Upper lobe of left lung (tissue), 6 donors: ENCODE results near the gene TMC3. TPM values are rescaled to one million over a fixed set of nuclear protein-coding genes. Genes with fewer than 3 reads are reported as not detected.
A peak's percentile ranks its signal among the peaks of the same experiment; 100 is the strongest.

Experiments
- ATAC-seq, 2 donors: fragments of 200-7000 bp; cut with Tn5 transposase; one replicate each; pipeline ENCODE4 v1.9.1; 2022; ENCODE audit warnings: mild to moderate bottlenecking in 2 of 2, moderate library complexity in 2 of 2; ENCODE audit not compliant: low FRiP score in 2 of 2
- DNase-seq, 2 donors: peaks; one replicate each; pipeline ENCODE4 v3.0.0-alpha.2; 2019 to 2020
- H3K27ac ChIP-seq, 4 donors: fragments of 200-600 bp; sonication (generic); one replicate each; pipeline ENCODE4 v1.5.1; 2016 to 2019
- H3K27me3 ChIP-seq, 4 donors: fragments of 200-600 bp; sonication (generic); one replicate each; pipeline ENCODE4 v1.5.1; 2017 to 2019
- H3K36me3 ChIP-seq, 4 donors: fragments of 200-600 bp; sonication (generic); one replicate each; pipeline ENCODE4 v1.5.1; 2016 to 2019
- H3K4me1 ChIP-seq, 4 donors: fragments of 200-600 bp; sonication (generic); one replicate each; pipeline ENCODE4 v1.5.1; 2018 to 2019
- H3K4me3 ChIP-seq, 4 donors: fragments of 200-600 bp; sonication (generic); one replicate each; pipeline ENCODE4 v1.5.1; 2017 to 2019; ENCODE audit warnings: mild to moderate bottlenecking in 2 of 4, moderate library complexity in 1 of 4
- H3K9me3 ChIP-seq, 4 donors: fragments of 200-600 bp; sonication (generic); one replicate each; pipeline ENCODE4 v1.5.1; 2018 to 2019
- EP300 ChIP-seq, 4 donors: sonication (generic); formaldehyde crosslinking; IDR thresholded peaks; one replicate each; pipeline ENCODE4 v1.5.1; 2017; ENCODE audit warnings: antibody characterized with exemption in 4 of 4, control low read depth in 2 of 4
- POLR2A ChIP-seq, 4 donors: fragments of 450-650 bp; IDR thresholded peaks; one replicate each; pipeline ENCODE4 v1.5.1; 2016 to 2017; ENCODE audit warnings: antibody characterized with exemption in 4 of 4, mild to moderate bottlenecking in 2 of 4
- POLR2AphosphoS5 ChIP-seq, 2 donors: sonication (generic); formaldehyde crosslinking; IDR thresholded peaks; one replicate each; pipeline ENCODE4 v1.5.1; 2017; ENCODE audit warnings: antibody characterized with exemption in 2 of 2
- WGBS, 2 donors: methylation state at CpG; one replicate each; pipeline ENCODE4 v1.1.5; 2017 to 2018; 5-methylcytosine and 5-hydroxymethylcytosine counted together
- total RNA-seq, 6 donors: library from RNA; depleted of rRNA in 4 of 6; stranded (reverse); fragments of >200 nt in 4 of 6; gene quantifications; one replicate each; pipeline versions ENCODE4 v1.1.0 to v1.2.1, GENCODE V29; 2016 to 2021
- TF ChIP-seq, protein P1 (sequence below), 6 experiments: fragments of 450-650 bp in 4 of 6; fragments of 200-600 bp in 2 of 6; sonication (generic) in 2 of 6; IDR thresholded peaks; one replicate each; pipeline ENCODE4 v1.5.1; 2016 to 2019; ENCODE audit warnings: antibody characterized with exemption in 6 of 6
- donor health status: DM: no; HTN: no; CAD: no; lungs with moderate emphysema.
- donor health status: DM: no; HTN: yes; CAD: no; lungs with severe emphysema.

Gene TMC3
- total RNA-seq, 6 donors from 2014 or later = not detected

GRCh38 chr15:81322676-81323253 is 51.2 kb downstream of the TMC3 start:
- H3K9me3 ChIP-seq = no peaks in the 10 kb centered on the region
- H3K36me3 ChIP-seq = peaks cover 0 to 28% (median 7%) of the 10 kb centered on the region in 4 donors
- H3K27ac ChIP-seq = no peak overlapping the region
- 71 to 78% methylated on average over 6 of the region's 6 CpGs for WGBS, 2 donors
- DNase-seq (no peak), ATAC-seq (no peak)
- peaks cover 12 to 24% (median 17%) of the 10 kb centered on the region in 4 donors for H3K4me1 ChIP-seq
- peak overlapping the region in 1 of 4 donors; percentile 88 for H3K4me3 ChIP-seq
- TF ChIP-seq EP300 (IDR thresholded peaks at IDR 0.05) = no peak
- TF ChIP-seq POLR2A (IDR thresholded peaks at IDR 0.05) = no peak
- TF ChIP-seq POLR2AphosphoS5 (IDR thresholded peaks at IDR 0.05) = no peak
- TF ChIP-seq, protein P1, sequence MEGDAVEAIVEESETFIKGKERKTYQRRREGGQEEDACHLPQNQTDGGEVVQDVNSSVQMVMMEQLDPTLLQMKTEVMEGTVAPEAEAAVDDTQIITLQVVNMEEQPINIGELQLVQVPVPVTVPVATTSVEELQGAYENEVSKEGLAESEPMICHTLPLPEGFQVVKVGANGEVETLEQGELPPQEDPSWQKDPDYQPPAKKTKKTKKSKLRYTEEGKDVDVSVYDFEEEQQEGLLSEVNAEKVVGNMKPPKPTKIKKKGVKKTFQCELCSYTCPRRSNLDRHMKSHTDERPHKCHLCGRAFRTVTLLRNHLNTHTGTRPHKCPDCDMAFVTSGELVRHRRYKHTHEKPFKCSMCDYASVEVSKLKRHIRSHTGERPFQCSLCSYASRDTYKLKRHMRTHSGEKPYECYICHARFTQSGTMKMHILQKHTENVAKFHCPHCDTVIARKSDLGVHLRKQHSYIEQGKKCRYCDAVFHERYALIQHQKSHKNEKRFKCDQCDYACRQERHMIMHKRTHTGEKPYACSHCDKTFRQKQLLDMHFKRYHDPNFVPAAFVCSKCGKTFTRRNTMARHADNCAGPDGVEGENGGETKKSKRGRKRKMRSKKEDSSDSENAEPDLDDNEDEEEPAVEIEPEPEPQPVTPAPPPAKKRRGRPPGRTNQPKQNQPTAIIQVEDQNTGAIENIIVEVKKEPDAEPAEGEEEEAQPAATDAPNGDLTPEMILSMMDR (IDR thresholded peaks at IDR 0.05) = no peak
- H3K27me3 ChIP-seq = no peaks in the 10 kb centered on the region

DNA sequence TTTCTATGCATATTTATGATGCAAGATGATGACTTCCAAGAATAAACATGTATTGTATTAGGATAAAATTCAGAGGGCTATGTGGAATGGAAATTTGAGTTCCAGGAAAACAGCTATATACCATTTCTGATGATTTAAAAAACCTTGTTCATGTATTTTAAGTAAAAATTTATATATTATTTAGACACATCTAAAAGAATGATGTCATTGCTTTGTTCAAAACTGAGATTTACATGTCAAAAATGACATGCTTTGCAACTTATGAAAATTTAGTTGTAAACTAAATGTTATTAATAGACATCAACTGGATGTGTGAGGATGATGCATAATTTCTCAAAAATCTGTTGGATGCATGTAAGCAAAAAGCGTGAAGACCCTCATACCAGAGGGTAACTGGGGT is 52.3 kb downstream of the TMC3 start:
- 93 to 100% methylated on average over 1 of the region's 1 CpG for WGBS, 2 donors
- TF ChIP-seq EP300 (IDR thresholded peaks at IDR 0.05) (no peak), POLR2A (IDR thresholded peaks at IDR 0.05) (no peak), POLR2AphosphoS5 (IDR thresholded peaks at IDR 0.05) (no peak)
- TF ChIP-seq, protein P1 (IDR thresholded peaks at IDR 0.05) = no peak

GRCh38 chr15:81317642-81318017 is 56.4 kb downstream of the TMC3 start:
- TF ChIP-seq, protein P1 (IDR thresholded peaks at IDR 0.05) = no peak
- TF ChIP-seq POLR2A (IDR thresholded peaks at IDR 0.05) = no peak
- TF ChIP-seq POLR2AphosphoS5 (IDR thresholded peaks at IDR 0.05) = no peak
- no peak for TF ChIP-seq EP300 (IDR thresholded peaks at IDR 0.05)
- Histone ChIP-seq H3K36me3 (peaks cover 0 to 46% (median 9%) of the 10 kb centered on the region in 4 donors), H3K9me3 (no peaks in the 10 kb centered on the region), H3K27me3 (no peaks in the 10 kb centered on the region), H3K27ac (no peak overlapping the region), H3K4me1 (peaks cover 2 to 17% (median 7%) of the 10 kb centered on the region in 4 donors), H3K4me3 (no peak overlapping the region)
- 85 to 90% methylated on average over 5 to 6 of the region's 6 CpGs for WGBS, 2 donors
- no peak for ATAC-seq
- no peak for DNase-seq

More for the DNA sequence above, 52.3 kb downstream of the TMC3 start:
- no peaks in the 10 kb centered on the region for H3K27me3 ChIP-seq
- H3K36me3 ChIP-seq = peaks cover 0 to 32% (median 9%) of the 10 kb centered on the region in 4 donors
- no peak overlapping the region for H3K4me3 ChIP-seq
- no peaks in the 10 kb centered on the region for H3K9me3 ChIP-seq
- H3K27ac ChIP-seq = no peak overlapping the region
- no peak for DNase-seq
- peaks cover 12 to 24% (median 17%) of the 10 kb centered on the region in 4 donors for H3K4me1 ChIP-seq
- no peak for ATAC-seq

GRCh38 chr15:81316267-81316666 is 57.7 kb downstream of the TMC3 start:
- peaks cover 6 to 17% (median 13%) of the 10 kb centered on the region in 4 donors for H3K4me1 ChIP-seq
- peak overlapping the region in 1 of 4 donors; percentile 9 for H3K27ac ChIP-seq
- ATAC-seq (no peak), DNase-seq (no peak)
- 91 to 93% methylated on average over 3 of the region's 3 CpGs for WGBS, 2 donors
- no peaks in the 10 kb centered on the region for H3K9me3 ChIP-seq
- H3K4me3 ChIP-seq = no peak overlapping the region
- TF ChIP-seq POLR2A (IDR thresholded peaks at IDR 0.05) (no peak), POLR2AphosphoS5 (IDR thresholded peaks at IDR 0.05) (no peak), EP300 (IDR thresholded peaks at IDR 0.05) (no peak)
- TF ChIP-seq, protein P1 (IDR thresholded peaks at IDR 0.05) = no peak
- no peaks in the 10 kb centered on the region for H3K27me3 ChIP-seq
- H3K36me3 ChIP-seq = peaks cover 0 to 57% (median 9%) of the 10 kb centered on the region in 4 donors
